Esophagus squamous epithelium (tissue), 5 donors: ENCODE data around the gene CEP250. TPM values are rescaled to one million over a fixed set of nuclear protein-coding genes. Genes with fewer than 3 reads are reported as not detected.

Experiments
- DNase-seq: peaks from one replicate; lab custom pipeline; 2025; lab: John Stamatoyannopoulos, UW
- H3K27ac ChIP-seq, 4 donors: fragments of 200-600 bp; sonication (generic); one replicate each; pipeline ENCODE4 v1.5.1; 2016 to 2019; ENCODE audit warnings: mild to moderate bottlenecking in 1 of 4
- H3K27me3 ChIP-seq, 4 donors: fragments of 200-600 bp; sonication (generic); 1 replicate in 3 of 4; 2 replicates in 1 of 4; pipeline versions ENCODE4 v1.5.1 to v1.6.0; 2017 to 2021; ENCODE audit warnings: antibody characterized with exemption in 1 of 4
- H3K36me3 ChIP-seq, 3 donors: fragments of 200-600 bp; sonication (generic); one replicate each; pipeline ENCODE4 v1.5.1; 2016 to 2019
- H3K4me1 ChIP-seq, 3 donors: fragments of 200-600 bp; sonication (generic); one replicate each; pipeline ENCODE4 v1.5.1; 2017 to 2019
- H3K4me3 ChIP-seq, 4 donors: fragments of 200-600 bp; sonication (generic); 1 replicate in 3 of 4; 2 replicates in 1 of 4; pipeline ENCODE4 v1.5.1; 2016 to 2019; ENCODE audit warnings: mild to moderate bottlenecking in 2 of 4, moderate library complexity in 1 of 4
- H3K9me3 ChIP-seq, 3 donors: fragments of 200-600 bp; sonication (generic); one replicate each; pipeline ENCODE4 v1.5.1; 2016 to 2019
- POLR2A ChIP-seq, 4 donors: fragments of 450-650 bp; IDR thresholded peaks; one replicate each; pipeline ENCODE4 v1.6.1; 2017; ENCODE audit warnings: antibody characterized with exemption in 4 of 4, mild to moderate bottlenecking in 4 of 4, moderate library complexity in 3 of 4
- WGBS, 2 donors: methylation state at CpG; one replicate each; pipeline ENCODE4 v1.1.5; 2018; 5-methylcytosine and 5-hydroxymethylcytosine counted together
- intact Hi-C: fragments of 100-400 bp; cut with DNase I; formaldehyde crosslinking; loops from one replicate; pipeline ENCODE4 v1.15.0; 2022
- total RNA-seq, 4 donors: library from RNA; depleted of rRNA; stranded (reverse); fragments of >200 nt; gene quantifications; one replicate each; pipeline ENCODE4 v1.1.0, GENCODE V29; 2016
- TF ChIP-seq, protein P1 (sequence below), 6 experiments: fragments of 450-650 bp in 4 of 6; fragments of 200-600 bp in 2 of 6; sonication (generic) in 2 of 6; IDR thresholded peaks; one replicate each; pipeline ENCODE4 v1.5.1; 2016 to 2019; ENCODE audit warnings: antibody characterized with exemption in 6 of 6, mild to moderate bottlenecking in 4 of 6, moderate library complexity in 4 of 6
- donor health status: DM: yes; HTN: yes; CAD: no.

CEP250 gene
- total RNA-seq, 4 donors from 2014 or later = 10.6 to 22.7 (median 16.6) TPM

DNA sequence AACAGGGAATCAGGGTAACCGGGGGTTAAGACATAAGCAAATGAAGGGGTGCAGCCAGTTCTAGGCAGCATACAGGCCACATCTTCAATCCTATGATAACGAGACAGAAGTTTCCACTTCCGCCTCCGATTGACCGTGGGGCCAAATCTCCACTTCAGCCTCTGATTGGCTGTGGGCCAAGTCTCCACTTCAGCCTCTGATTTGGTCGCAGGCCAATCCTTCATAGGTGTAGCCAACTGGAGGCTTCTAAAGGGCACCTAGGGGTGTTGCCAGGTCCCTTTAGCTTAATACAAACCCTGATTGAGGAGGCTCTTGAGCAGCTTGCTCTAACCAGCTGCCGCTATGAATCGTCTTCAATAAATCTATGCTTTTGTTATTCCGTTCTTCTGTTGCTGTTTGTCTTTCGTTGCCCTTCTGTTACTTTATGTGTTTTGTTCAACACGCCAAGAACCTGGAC, 84.4 kb downstream of the CEP250 start:
- H3K9me3 ChIP-seq = no peaks in the 10 kb centered on the region
- WGBS, 2 donors = 61 to 70% methylated on average over 11 of the region's 11 CpGs
- H3K27me3 ChIP-seq = no peaks in the 10 kb centered on the region
- H3K4me3 ChIP-seq = no peak overlapping the region
- intact Hi-C loops = no loop called here
- H3K36me3 ChIP-seq = peaks cover 0 to 16% (median 0%) of the 10 kb centered on the region in 3 donors
- peaks cover 8 to 21% (median 11%) of the 10 kb centered on the region in 3 donors for H3K4me1 ChIP-seq
- no peak overlapping the region for H3K27ac ChIP-seq
- no peak for DNase-seq
- TF ChIP-seq, protein P1, sequence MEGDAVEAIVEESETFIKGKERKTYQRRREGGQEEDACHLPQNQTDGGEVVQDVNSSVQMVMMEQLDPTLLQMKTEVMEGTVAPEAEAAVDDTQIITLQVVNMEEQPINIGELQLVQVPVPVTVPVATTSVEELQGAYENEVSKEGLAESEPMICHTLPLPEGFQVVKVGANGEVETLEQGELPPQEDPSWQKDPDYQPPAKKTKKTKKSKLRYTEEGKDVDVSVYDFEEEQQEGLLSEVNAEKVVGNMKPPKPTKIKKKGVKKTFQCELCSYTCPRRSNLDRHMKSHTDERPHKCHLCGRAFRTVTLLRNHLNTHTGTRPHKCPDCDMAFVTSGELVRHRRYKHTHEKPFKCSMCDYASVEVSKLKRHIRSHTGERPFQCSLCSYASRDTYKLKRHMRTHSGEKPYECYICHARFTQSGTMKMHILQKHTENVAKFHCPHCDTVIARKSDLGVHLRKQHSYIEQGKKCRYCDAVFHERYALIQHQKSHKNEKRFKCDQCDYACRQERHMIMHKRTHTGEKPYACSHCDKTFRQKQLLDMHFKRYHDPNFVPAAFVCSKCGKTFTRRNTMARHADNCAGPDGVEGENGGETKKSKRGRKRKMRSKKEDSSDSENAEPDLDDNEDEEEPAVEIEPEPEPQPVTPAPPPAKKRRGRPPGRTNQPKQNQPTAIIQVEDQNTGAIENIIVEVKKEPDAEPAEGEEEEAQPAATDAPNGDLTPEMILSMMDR (IDR thresholded peaks at IDR 0.05) = no peak

DNA sequence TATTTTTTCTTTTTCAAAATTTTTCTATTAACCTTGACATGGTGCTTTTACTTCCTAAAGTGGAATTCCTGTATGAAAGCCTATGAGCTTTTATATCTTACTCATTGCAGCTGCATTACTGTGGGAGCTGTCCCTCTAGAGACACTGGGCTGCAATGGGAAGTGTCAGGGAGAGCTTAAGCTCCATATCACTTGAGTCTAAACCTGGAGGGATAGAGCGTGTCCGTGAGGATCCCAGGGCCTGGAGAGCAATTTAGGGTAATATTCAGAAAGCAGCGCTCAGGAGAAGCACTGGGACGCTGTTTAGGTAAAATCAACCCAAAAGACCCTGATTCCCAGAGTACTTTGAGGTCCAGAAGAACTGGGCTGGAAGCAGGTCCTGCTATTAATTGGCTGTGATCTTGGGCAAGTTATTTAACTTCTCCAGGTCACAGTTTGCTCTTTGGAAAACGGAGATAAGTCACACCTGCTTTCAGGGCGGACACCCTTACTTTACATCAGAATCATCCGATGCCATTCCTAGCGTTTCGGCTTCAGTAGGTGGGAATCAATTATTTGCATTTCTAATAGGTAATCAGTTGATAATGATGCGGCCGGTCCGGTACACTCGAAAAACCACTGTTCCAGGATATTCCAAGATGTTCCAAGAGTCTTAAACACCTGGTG, 85.9 kb downstream of the CEP250 start:
- Histone ChIP-seq H3K4me1 (peaks cover 8 to 21% (median 11%) of the 10 kb centered on the region in 3 donors), H3K27ac (peak overlapping the region in 1 of 4 donors; percentile 91), H3K4me3 (peak overlapping the region; percentile 80 to 93 (median 89)), H3K27me3 (no peaks in the 10 kb centered on the region), H3K9me3 (no peaks in the 10 kb centered on the region), H3K36me3 (peaks cover 0 to 20% (median 0%) of the 10 kb centered on the region in 3 donors)
- intact Hi-C loops = no loop called here
- no peak for DNase-seq
- WGBS, 2 donors = 12 to 39% methylated on average over 9 to 13 of the region's 13 CpGs
- TF ChIP-seq, protein P1 (IDR thresholded peaks at IDR 0.05) = no peak
- TF ChIP-seq POLR2A (IDR thresholded peaks at IDR 0.05) = no peak

DNA sequence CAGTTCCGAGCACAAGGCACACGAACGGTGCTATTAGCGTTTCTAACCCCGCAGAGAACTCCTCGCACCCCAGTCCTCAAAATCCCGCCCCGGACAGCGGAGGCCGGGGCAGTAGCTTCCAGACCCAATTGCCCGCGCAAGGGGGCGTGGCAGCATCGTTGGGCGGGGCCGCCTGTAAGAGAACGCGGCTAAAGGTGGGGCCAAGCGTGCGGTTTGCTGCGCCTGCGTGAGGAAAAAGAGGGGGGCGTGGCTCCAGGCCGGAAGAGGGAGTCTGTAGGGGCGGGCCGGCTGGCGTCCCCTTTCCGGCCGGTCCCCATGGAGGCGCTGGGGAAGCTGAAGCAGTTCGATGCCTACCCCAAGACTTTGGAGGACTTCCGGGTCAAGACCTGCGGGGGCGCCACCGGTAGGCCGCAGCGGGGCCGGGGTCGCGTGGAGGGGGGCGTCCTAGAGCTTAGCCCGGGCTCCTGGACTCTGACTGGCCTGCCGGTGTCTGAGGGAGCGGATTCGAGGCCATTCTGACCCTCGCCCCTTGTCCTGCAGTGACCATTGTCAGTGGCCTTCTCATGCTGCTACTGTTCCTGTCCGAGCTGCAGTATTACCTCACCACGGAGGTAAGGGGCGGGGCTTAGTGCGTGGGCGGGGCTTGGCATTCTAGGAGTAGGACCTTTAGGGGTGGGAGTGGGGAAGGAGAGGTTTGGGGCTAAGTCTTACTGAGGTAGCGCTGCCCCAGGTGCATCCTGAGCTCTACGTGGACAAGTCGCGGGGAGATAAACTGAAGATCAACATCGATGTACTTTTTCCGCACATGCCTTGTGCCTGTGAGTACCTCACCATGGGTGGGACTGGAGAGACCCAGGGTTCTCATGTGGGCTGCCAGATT, 86.6 kb downstream of the CEP250 start, which contains the start of gene ERGIC3:
ERGIC3 (plus strand) TSS at position 296 of the 880 bp plus-strand sequence; CDS start at position 316, 20 bp downstream.
- peaks cover 8 to 21% (median 11%) of the 10 kb centered on the region in 3 donors for H3K4me1 ChIP-seq
- peak within 1 kb of the TSS; percentile 80 to 93 (median 89) for H3K4me3 ChIP-seq
- no peaks in the 10 kb centered on the region for H3K9me3 ChIP-seq
- H3K27ac ChIP-seq = peak within 1 kb of the TSS; percentile 88 to 94 (median 90)
- peak; percentile 84 for DNase-seq
- peaks cover 0 to 28% (median 0%) of the 10 kb centered on the region in 3 donors for H3K36me3 ChIP-seq
- peak in 2 of 4 donors; percentile 15 to 49 for TF ChIP-seq POLR2A (IDR thresholded peaks at IDR 0.05)
- TF ChIP-seq, protein P1 (IDR thresholded peaks at IDR 0.05) = peak in 1 of 6 experiments; percentile 52
- no peaks in the 10 kb centered on the region for H3K27me3 ChIP-seq
- intact Hi-C loops = no loop called here
- 17 to 29% methylated on average over 11 to 20 of the region's 57 CpGs for WGBS, 2 donors

DNA sequence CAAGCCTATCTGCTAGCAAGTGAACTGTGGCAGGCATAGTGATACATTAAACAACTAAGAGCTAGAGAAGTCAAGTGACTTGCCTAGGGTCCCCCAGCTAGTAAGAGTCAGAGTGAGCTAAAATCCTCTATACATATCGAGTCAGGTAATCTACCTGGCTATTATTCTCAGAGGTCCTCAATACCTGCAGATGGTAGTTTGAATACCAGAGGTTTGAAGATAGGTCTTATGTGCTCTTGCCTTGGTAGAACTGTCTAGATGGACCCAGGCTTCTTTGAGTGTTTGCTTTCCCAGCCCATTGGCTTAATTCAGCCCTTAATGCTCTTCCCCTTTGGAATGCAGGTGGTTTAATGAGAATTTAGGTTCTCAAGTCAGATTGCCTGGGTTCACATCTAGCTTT, 87.6 kb downstream of the CEP250 start:
- H3K36me3 ChIP-seq = peaks cover 0 to 38% (median 3%) of the 10 kb centered on the region in 3 donors
- intact Hi-C loops = no loop called here
- DNase-seq = no peak
- no peaks in the 10 kb centered on the region for H3K27me3 ChIP-seq
- 92 to 100% methylated on average over 1 of the region's 1 CpG for WGBS, 2 donors
- peak overlapping the region in 1 of 4 donors; percentile 92 for H3K4me3 ChIP-seq
- no peaks in the 10 kb centered on the region for H3K9me3 ChIP-seq
- H3K27ac ChIP-seq = no peak overlapping the region
- TF ChIP-seq, protein P1 (IDR thresholded peaks at IDR 0.05) = no peak
- TF ChIP-seq POLR2A (IDR thresholded peaks at IDR 0.05) = no peak
- H3K4me1 ChIP-seq = peaks cover 8 to 21% (median 11%) of the 10 kb centered on the region in 3 donors
